ENCODE results near the gene TSPAN4. TPM values are rescaled to one million over a fixed set of nuclear protein-coding genes. Genes with fewer than 3 reads are reported as not detected.
A peak's percentile ranks its signal among the peaks of the same experiment; 100 is the strongest.

TSPAN4 gene
- polyA plus RNA-seq, 3 donors = 52.6 to 75.5 (median 63.1) TPM

DNA sequence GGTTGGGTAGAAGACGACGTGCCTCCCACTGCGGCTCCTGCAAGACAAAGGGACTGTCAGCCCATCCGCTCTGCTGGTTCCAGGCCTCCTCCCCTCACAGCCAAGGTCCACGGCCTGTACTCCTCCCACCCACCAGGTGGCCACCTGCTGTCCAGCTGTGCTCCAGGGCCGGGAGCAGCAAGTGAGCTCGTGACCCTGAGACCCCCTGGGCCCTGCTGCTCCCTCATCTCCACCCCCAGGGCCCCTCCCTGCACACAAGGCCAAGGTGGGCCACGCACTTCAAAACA lies 27.4 kb downstream of the TSPAN4 start:
- WGBS (ENCODE audit: insufficient coverage) = 87% methylated on average over 6 of the region's 8 CpGs

DNA sequence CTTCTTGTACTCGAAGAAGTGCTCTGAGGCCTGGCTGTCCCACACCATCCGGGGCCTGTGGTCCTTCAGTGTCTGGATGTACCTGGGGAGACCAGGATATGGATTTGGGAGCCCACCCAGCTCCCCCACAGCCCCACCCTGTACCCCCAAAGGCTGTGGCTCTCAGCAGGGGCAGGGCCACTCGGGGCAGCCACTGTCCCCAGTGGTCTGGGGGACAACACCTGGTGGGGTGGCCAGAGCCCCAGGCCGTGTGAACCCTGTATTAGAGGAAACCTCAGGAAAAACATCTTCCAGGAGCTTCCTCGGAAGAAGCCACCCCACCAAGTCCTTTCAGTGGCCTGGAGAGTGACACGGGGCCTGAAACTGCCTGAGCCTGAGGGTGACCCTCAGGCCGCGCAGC lies 27.8 kb downstream of the TSPAN4 start:
- intact Hi-C loops (cut with micrococcal nuclease) = no loop called here
- DNase-seq = no peak
- H3K79me2 ChIP-seq (ENCODE audit: insufficient read depth, low read length) = no peaks in the 10 kb centered on the region
- WGBS (ENCODE audit: insufficient coverage) = 92% methylated on average over 8 of the region's 8 CpGs
- no peak overlapping the region for H3K9ac ChIP-seq (ENCODE audit: insufficient read depth, low read length, poor library complexity, severe bottlenecking)
- TF ChIP-seq, protein P1, sequence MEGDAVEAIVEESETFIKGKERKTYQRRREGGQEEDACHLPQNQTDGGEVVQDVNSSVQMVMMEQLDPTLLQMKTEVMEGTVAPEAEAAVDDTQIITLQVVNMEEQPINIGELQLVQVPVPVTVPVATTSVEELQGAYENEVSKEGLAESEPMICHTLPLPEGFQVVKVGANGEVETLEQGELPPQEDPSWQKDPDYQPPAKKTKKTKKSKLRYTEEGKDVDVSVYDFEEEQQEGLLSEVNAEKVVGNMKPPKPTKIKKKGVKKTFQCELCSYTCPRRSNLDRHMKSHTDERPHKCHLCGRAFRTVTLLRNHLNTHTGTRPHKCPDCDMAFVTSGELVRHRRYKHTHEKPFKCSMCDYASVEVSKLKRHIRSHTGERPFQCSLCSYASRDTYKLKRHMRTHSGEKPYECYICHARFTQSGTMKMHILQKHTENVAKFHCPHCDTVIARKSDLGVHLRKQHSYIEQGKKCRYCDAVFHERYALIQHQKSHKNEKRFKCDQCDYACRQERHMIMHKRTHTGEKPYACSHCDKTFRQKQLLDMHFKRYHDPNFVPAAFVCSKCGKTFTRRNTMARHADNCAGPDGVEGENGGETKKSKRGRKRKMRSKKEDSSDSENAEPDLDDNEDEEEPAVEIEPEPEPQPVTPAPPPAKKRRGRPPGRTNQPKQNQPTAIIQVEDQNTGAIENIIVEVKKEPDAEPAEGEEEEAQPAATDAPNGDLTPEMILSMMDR (IDR thresholded peaks at IDR 0.05) = no peak
- H3K4me1 Mint-ChIP-seq = no peaks in the 10 kb centered on the region
- H3K4me2 ChIP-seq (replicated peaks; ENCODE audit: extremely low read depth, low read length, poor library complexity, severe bottlenecking) = no peak overlapping the region
- H2AFZ ChIP-seq (ENCODE audit: insufficient read depth, low read depth, low read length, poor library complexity, severe bottlenecking) = no peak overlapping the region
- no peak overlapping the region for H3K4me3 Mint-ChIP-seq
- peaks cover 4 to 10% of the 10 kb centered on the region in 2 donors for H3K36me3 Mint-ChIP-seq
- peaks cover 0 to 5% of the 10 kb centered on the region in 2 donors for H3K36me3 ChIP-seq (replicated peaks in 1 of 2; ENCODE audit: control insufficient read depth in 1 of 2, insufficient read depth in 2 of 2, low read length in 2 of 2)
- H4K20me1 ChIP-seq (ENCODE audit: insufficient read depth, low read length) = no peaks in the 10 kb centered on the region
- H3K27me3 Mint-ChIP-seq (ENCODE audit: low read depth in 3 of 3) = peaks cover 0 to 2% (median 2%) of the 10 kb centered on the region in 3 donors
- H3K9me3 ChIP-seq (replicated peaks in 1 of 2; ENCODE audit: control insufficient read depth in 1 of 2, insufficient read depth in 1 of 2, low read length in 2 of 2) = no peaks in the 10 kb centered on the region
- H3K4me1 ChIP-seq (ENCODE audit: control insufficient read depth in 1 of 2, insufficient read depth in 2 of 2, low read length in 2 of 2) = no peaks in the 10 kb centered on the region
- no peak overlapping the region for H3K4me3 ChIP-seq (replicated peaks in 1 of 3; ENCODE audit: low read depth in 2 of 3, low read length in 3 of 3)
- H3K27ac ChIP-seq (ENCODE audit: low read depth in 1 of 2, low read length in 2 of 2) = no peak overlapping the region
- H3K27ac Mint-ChIP-seq = no peak overlapping the region
- no peaks in the 10 kb centered on the region for H3K9me3 Mint-ChIP-seq
- no peaks in the 10 kb centered on the region for H3K27me3 ChIP-seq (ENCODE audit: control insufficient read depth in 2 of 2, insufficient read depth in 2 of 2, low read length in 2 of 2)

More for the DNA sequence above, 27.4 kb downstream of the TSPAN4 start:
- no peak overlapping the region for H3K4me3 ChIP-seq (replicated peaks in 1 of 3; ENCODE audit: low read depth in 2 of 3, low read length in 3 of 3)
- H2AFZ ChIP-seq (ENCODE audit: insufficient read depth, low read depth, low read length, poor library complexity, severe bottlenecking) = no peak overlapping the region
- no peak overlapping the region for H3K27ac ChIP-seq (ENCODE audit: low read depth in 1 of 2, low read length in 2 of 2)
- no peak overlapping the region for H3K4me2 ChIP-seq (replicated peaks; ENCODE audit: extremely low read depth, low read length, poor library complexity, severe bottlenecking)
- TF ChIP-seq, protein P1 (IDR thresholded peaks at IDR 0.05) = peak; percentile 7
- Mint-ChIP-seq H3K36me3 (peaks cover 4 to 7% of the 10 kb centered on the region in 2 donors), H3K9me3 (no peaks in the 10 kb centered on the region), H3K27ac (no peak overlapping the region), H3K4me1 (no peaks in the 10 kb centered on the region), H3K4me3 (no peak overlapping the region), H3K27me3 (ENCODE audit: low read depth in 3 of 3) (peaks cover 0 to 2% (median 2%) of the 10 kb centered on the region in 3 donors)
- H3K27me3 ChIP-seq (ENCODE audit: control insufficient read depth in 2 of 2, insufficient read depth in 2 of 2, low read length in 2 of 2) = no peaks in the 10 kb centered on the region
- H3K9ac ChIP-seq (ENCODE audit: insufficient read depth, low read length, poor library complexity, severe bottlenecking) = no peak overlapping the region
- H3K36me3 ChIP-seq (replicated peaks in 1 of 2; ENCODE audit: control insufficient read depth in 1 of 2, insufficient read depth in 2 of 2, low read length in 2 of 2) = peaks cover 0 to 6% of the 10 kb centered on the region in 2 donors
- no peaks in the 10 kb centered on the region for H4K20me1 ChIP-seq (ENCODE audit: insufficient read depth, low read length)
- no peaks in the 10 kb centered on the region for H3K79me2 ChIP-seq (ENCODE audit: insufficient read depth, low read length)
- no peaks in the 10 kb centered on the region for H3K9me3 ChIP-seq (replicated peaks in 1 of 2; ENCODE audit: control insufficient read depth in 1 of 2, insufficient read depth in 1 of 2, low read length in 2 of 2)
- H3K4me1 ChIP-seq (ENCODE audit: control insufficient read depth in 1 of 2, insufficient read depth in 2 of 2, low read length in 2 of 2) = no peaks in the 10 kb centered on the region
- intact Hi-C loops (cut with micrococcal nuclease) = no loop called here
- no peak for DNase-seq

All from CD14-positive monocyte (primary cell).